Liver (tissue), 9 donors: ENCODE measurements around the gene PARP12. TPM values are rescaled to one million over a fixed set of nuclear protein-coding genes. Genes with fewer than 3 reads are reported as not detected.

Experiments used
- DNase-seq: peaks from one replicate; pipeline ENCODE4 v3.0.0-alpha.2; 2017; ENCODE audit warnings: low spot score
- H3K27ac ChIP-seq, 2 donors: one replicate each; pipeline ENCODE4 v1.7.0; 2013; ENCODE audit warnings: inconsistent platforms in 2 of 2, low read length in 2 of 2, control low read depth in 1 of 2, low read depth in 1 of 2, mild to moderate bottlenecking in 1 of 2
- H3K27me3 ChIP-seq, 4 donors: one replicate each; pipeline versions ENCODE4 v1.6.1 to v1.7.0; 2013; ENCODE audit warnings: low read length in 3 of 4, inconsistent platforms in 1 of 4, mild to moderate bottlenecking in 1 of 4, moderate library complexity in 1 of 4; ENCODE audit not compliant: control insufficient read depth in 4 of 4, insufficient read depth in 4 of 4
- H3K36me3 ChIP-seq, 4 donors: one replicate each; pipeline versions ENCODE4 v1.6.1 to v1.7.0; 2013; ENCODE audit warnings: low read length in 3 of 4, mild to moderate bottlenecking in 3 of 4, low read depth in 1 of 4, moderate library complexity in 1 of 4; ENCODE audit not compliant: control insufficient read depth in 4 of 4, insufficient read depth in 3 of 4
- H3K4me1 ChIP-seq, 4 donors: one replicate each; pipeline versions ENCODE4 v1.6.1 to v1.7.0; 2013; ENCODE audit warnings: low read length in 3 of 4, mild to moderate bottlenecking in 3 of 4, moderate library complexity in 1 of 4; ENCODE audit not compliant: control insufficient read depth in 4 of 4, insufficient read depth in 4 of 4
- H3K4me3 ChIP-seq, 3 donors: one replicate each; pipeline versions ENCODE4 v1.6.1 to v1.7.0; 2013; ENCODE audit warnings: low read length in 3 of 3, control low read depth in 1 of 3, low read depth in 1 of 3, mild to moderate bottlenecking in 1 of 3
- H3K9ac ChIP-seq, 2 donors: one replicate each; pipeline ENCODE4 v1.7.0; 2013; ENCODE audit warnings: low read length in 2 of 2, mild to moderate bottlenecking in 2 of 2, moderate library complexity in 2 of 2, control low read depth in 1 of 2, low read depth in 1 of 2
- H3K9me3 ChIP-seq, 4 donors: one replicate each; pipeline versions ENCODE4 v1.6.1 to v1.7.0; 2013; ENCODE audit warnings: low read length in 3 of 4; ENCODE audit not compliant: control insufficient read depth in 4 of 4
- CTCF ChIP-seq: fragments of 150-350 bp; IDR thresholded peaks from 2 replicates; pipeline ENCODE4 v1.5.1; 2017; ENCODE audit warnings: improper control_type of control experiment, low read depth, low read length; ENCODE audit not compliant: missing input control
- FOXA1 ChIP-seq: IDR thresholded peaks from 2 replicates; pipeline ENCODE4 v1.6.1; 2016; ENCODE audit warnings: antibody characterized with exemption
- GABPA ChIP-seq, 2 donors: IDR thresholded peaks in 1 of 2; conservative IDR thresholded peaks in 1 of 2; 2 replicates each; pipeline ENCODE4 v1.6.1; 2016; ENCODE audit warnings: antibody characterized with exemption in 2 of 2, mild to moderate bottlenecking in 1 of 2, moderate library complexity in 1 of 2
- HNF4G ChIP-seq: IDR thresholded peaks from 2 replicates; pipeline ENCODE4 v1.6.1; 2016; ENCODE audit warnings: antibody characterized with exemption
- JUND ChIP-seq, 2 donors: IDR thresholded peaks; 2 replicates each; pipeline ENCODE4 v1.6.1; 2016; ENCODE audit warnings: antibody characterized with exemption in 2 of 2
- NR2F2 ChIP-seq: IDR thresholded peaks from 2 replicates; pipeline ENCODE4 v1.6.1; 2016; ENCODE audit warnings: antibody characterized with exemption
- REST ChIP-seq: IDR thresholded peaks from 2 replicates; pipeline ENCODE4 v1.6.1; 2016; ENCODE audit warnings: antibody characterized with exemption, mild to moderate bottlenecking
- RXRA ChIP-seq, 2 donors: IDR thresholded peaks; 2 replicates each; pipeline ENCODE4 v1.6.1; 2017 to 2018; ENCODE audit warnings: antibody characterized with exemption in 2 of 2, mild to moderate bottlenecking in 1 of 2
- SP1 ChIP-seq: IDR thresholded peaks from 2 replicates; pipeline ENCODE4 v1.6.1; 2018; ENCODE audit warnings: antibody characterized with exemption, mild to moderate bottlenecking
- TAF1 ChIP-seq: conservative IDR thresholded peaks from 2 replicates; pipeline ENCODE4 v1.6.1; 2016; ENCODE audit warnings: antibody characterized with exemption, mild to moderate bottlenecking
- YY1 ChIP-seq: IDR thresholded peaks from 2 replicates; pipeline ENCODE4 v1.6.1; 2016; ENCODE audit warnings: antibody characterized with exemption, mild to moderate bottlenecking
- ZBTB33 ChIP-seq: IDR thresholded peaks from 2 replicates; pipeline ENCODE4 v1.6.1; 2016; ENCODE audit warnings: antibody characterized with exemption
- WGBS: extraction: QIAGEN DNeasy Blood & Tissue Kit; methylation state at CpG from one replicate; pipeline ENCODE4 v1.1.7; 2013; 5-methylcytosine and 5-hydroxymethylcytosine counted together
- polyA plus RNA-seq, 2 donors: library from polyadenylated mRNA; stranded (reverse) in 1 of 2; unstranded in 1 of 2; fragments of 200-250 nt in 1 of 2; fragments of >200 nt in 1 of 2; fragmentation: Nextera tagmentation in 1 of 2; extraction: Ambion mirVana in 1 of 2; gene quantifications; one replicate each; pipeline versions ENCODE4 v1.2.1 to v1.2.3, GENCODE V29; 2013 to 2015
- total RNA-seq, 2 donors: library from RNA; depleted of rRNA; stranded (reverse); fragments of >200 nt; gene quantifications; one replicate each; pipeline ENCODE4 v1.2.3, GENCODE V29; 2014
- donor health status: healthy.
- donor health status: healthy.
- donor health status: healthy.
- donor health status: healthy.
- donor health status: healthy.

The PARP12 gene
- total and polyA plus RNA-seq, 4 donors, result 13.3 to 32.7 (median 19.8) TPM

- TF ChIP-seq RXRA (IDR thresholded peaks at IDR 0.05) (no peak), REST (no peak), FOXA1 (no peak), YY1 (no peak), ZBTB33 (no peak), GABPA (IDR thresholded peaks at IDR 0.05 in 1 of 2, conservative IDR thresholded peaks at IDR 0.05 in 1 of 2) (no peak), TAF1 (no peak), JUND (IDR thresholded peaks at IDR 0.05) (no peak), NR2F2 (no peak), HNF4G (no peak), SP1 (no peak)
- Histone ChIP-seq H3K36me3 (peaks cover 8 to 40% (median 11%) of the 10 kb centered on the region in 4 donors), H3K4me1 (peaks cover 0 to 7% (median 5%) of the 10 kb centered on the region in 4 donors), H3K27me3 (no peaks in the 10 kb centered on the region), H3K4me3 (no peak overlapping the region), H3K9me3 (no peaks in the 10 kb centered on the region), H3K27ac (no peak overlapping the region), H3K9ac (no peak overlapping the region)
- no peak for DNase-seq
- 98% methylated on average over 4 of the region's 4 CpGs for WGBS
Observed at GRCh38 chr7:140025241-140025640, 37.5 kb downstream of the PARP12 start.

- no peak overlapping the region for H3K9ac ChIP-seq
- H3K4me1 ChIP-seq, result peaks cover 0 to 7% (median 5%) of the 10 kb centered on the region in 4 donors
- no peak overlapping the region for H3K27ac ChIP-seq
- DNase-seq, result no peak
- H3K9me3 ChIP-seq, result no peaks in the 10 kb centered on the region
- no peak overlapping the region for H3K4me3 ChIP-seq
- no peaks in the 10 kb centered on the region for H3K27me3 ChIP-seq
- 97% methylated on average over 18 of the region's 18 CpGs for whole genome bisulfite sequencing
- TF ChIP-seq FOXA1, result no peak
- no peak for TF ChIP-seq HNF4G
- peaks cover 8 to 40% (median 11%) of the 10 kb centered on the region in 4 donors for H3K36me3 ChIP-seq
Observed at GRCh38 chr7:140024585-140024984, 38.2 kb downstream of the PARP12 start.

GRCh38 chr7:140023728-140024127, 39.0 kb downstream of the PARP12 start:
- H3K27ac ChIP-seq, result no peak overlapping the region
- no peak overlapping the region for H3K4me3 ChIP-seq
- 88% methylated on average over 6 of the region's 6 CpGs for WGBS
- no peaks in the 10 kb centered on the region for H3K9me3 ChIP-seq
- TF ChIP-seq YY1 (no peak), CTCF (no peak)
- DNase-seq, result no peak
- no peak overlapping the region for H3K9ac ChIP-seq
- H3K36me3 ChIP-seq, result peaks cover 8 to 40% (median 11%) of the 10 kb centered on the region in 4 donors
- H3K4me1 ChIP-seq, result peaks cover 0 to 7% (median 5%) of the 10 kb centered on the region in 4 donors
- no peaks in the 10 kb centered on the region for H3K27me3 ChIP-seq
